Activated T-cell treated with anti-CD3 and anti-CD28 coated beads, Interleukin-2, amount 50 U/mL, for 24 hours (primary cell): ENCODE data around the gene SMG7.
A peak's percentile ranks its signal among the peaks of the same experiment; 100 is the strongest.

Experiments
- DNase-seq: peaks from one replicate; pipeline ENCODE4 v3.0.0-alpha.2; 2020
- H3K27ac Mint-ChIP-seq: 2 replicates; pipeline ENCODE4 v1.8.0; 2020; ENCODE audit warnings: mild to moderate bottlenecking, mixed read lengths
- H3K27me3 Mint-ChIP-seq: 2 replicates; pipeline ENCODE4 v1.8.0; 2020; ENCODE audit warnings: mixed read lengths
- H3K36me3 Mint-ChIP-seq: 2 replicates; pipeline ENCODE4 v1.8.0; 2020; ENCODE audit warnings: low read depth, mixed read lengths
- H3K4me1 Mint-ChIP-seq: 2 replicates; pipeline ENCODE4 v1.8.0; 2020; ENCODE audit warnings: low read depth, mixed read lengths
- H3K4me3 Mint-ChIP-seq: 2 replicates; pipeline ENCODE4 v1.8.0; 2020; ENCODE audit warnings: mild to moderate bottlenecking, moderate library complexity, mixed read lengths
- H3K9me3 Mint-ChIP-seq: 2 replicates; pipeline ENCODE4 v1.8.0; 2020; ENCODE audit warnings: mixed read lengths

SMG7 gene

DNA sequence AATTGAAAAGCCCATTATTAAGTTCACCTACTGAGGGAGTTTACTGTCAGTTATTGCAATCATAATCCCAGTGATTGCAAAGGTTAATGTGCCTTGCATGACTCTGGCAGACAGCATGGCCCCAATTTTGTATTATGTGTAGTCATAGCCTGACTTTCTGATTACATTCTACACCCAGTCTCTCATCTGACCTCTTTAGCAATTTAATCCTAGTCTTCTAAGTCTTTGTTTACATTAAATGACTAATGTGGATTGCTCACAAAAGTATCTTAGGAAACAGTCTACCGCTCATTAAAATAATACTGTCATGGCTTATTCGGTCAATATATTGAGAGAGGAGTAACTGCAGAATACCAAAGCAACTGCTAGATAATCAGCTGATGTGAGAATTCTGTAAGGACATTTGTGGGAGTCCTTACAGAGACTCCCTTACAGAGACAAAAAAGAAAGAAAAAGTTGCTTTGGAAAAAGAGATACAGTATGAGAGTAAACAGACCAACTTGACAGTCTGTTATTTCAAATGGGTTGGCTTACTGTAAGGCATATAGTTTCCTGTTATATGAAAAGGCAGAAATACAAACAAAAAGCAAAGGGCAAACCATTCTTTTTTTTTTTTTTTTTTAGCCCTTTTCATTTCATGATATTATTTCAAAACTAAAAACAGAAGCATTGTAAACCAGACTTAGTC is 42.8 kb downstream of the SMG7 start:
- Mint-ChIP-seq H3K9me3 (no peaks in the 10 kb centered on the region), H3K4me3 (no peak overlapping the region), H3K27ac (peak overlapping the region; percentile 6), H3K27me3 (no peaks in the 10 kb centered on the region), H3K4me1 (peaks cover 27% of the 10 kb centered on the region), H3K36me3 (peaks cover 63% of the 10 kb centered on the region)
- DNase-seq, result no peak

DNA sequence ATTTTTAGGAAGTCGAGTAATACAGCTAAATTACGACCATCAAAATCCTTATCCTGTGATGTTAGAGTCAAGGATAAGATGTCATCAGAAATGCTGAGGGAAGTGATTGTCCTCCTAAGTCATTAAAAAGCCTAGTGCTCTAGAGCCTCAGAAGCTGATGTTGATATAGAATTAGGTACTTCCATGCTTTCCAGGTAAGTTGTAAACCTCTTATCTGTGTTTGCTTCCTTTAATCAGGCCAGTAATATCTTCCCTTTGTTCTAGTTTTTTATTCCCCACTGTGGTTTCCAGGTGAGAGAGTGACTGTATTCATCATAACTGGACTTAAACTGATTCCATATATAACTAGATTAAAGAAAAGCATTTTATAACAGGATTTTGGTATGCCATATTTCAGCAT is 44.4 kb downstream of the SMG7 start:
- peaks cover 24% of the 10 kb centered on the region for H3K4me1 Mint-ChIP-seq
- no peak overlapping the region for H3K27ac Mint-ChIP-seq
- no peak overlapping the region for H3K4me3 Mint-ChIP-seq
- DNase-seq, result no peak
- no peaks in the 10 kb centered on the region for H3K9me3 Mint-ChIP-seq
- H3K36me3 Mint-ChIP-seq, result peaks cover 78% of the 10 kb centered on the region
- no peaks in the 10 kb centered on the region for H3K27me3 Mint-ChIP-seq

- no peak overlapping the region for H3K27ac Mint-ChIP-seq
- peaks cover 23% of the 10 kb centered on the region for H3K4me1 Mint-ChIP-seq
- no peak overlapping the region for H3K4me3 Mint-ChIP-seq
- H3K36me3 Mint-ChIP-seq, result peaks cover 82% of the 10 kb centered on the region
- no peaks in the 10 kb centered on the region for H3K27me3 Mint-ChIP-seq
- no peaks in the 10 kb centered on the region for H3K9me3 Mint-ChIP-seq
- DNase-seq, result no peak
Observed at GRCh38 chr1:183517401-183517800, 45.1 kb downstream of the SMG7 start.

GRCh38 chr1:183520379-183520778 is 48.1 kb downstream of the SMG7 start:
- Mint-ChIP-seq H3K4me3 (no peak overlapping the region), H3K9me3 (no peaks in the 10 kb centered on the region), H3K4me1 (peaks cover 10% of the 10 kb centered on the region), H3K27me3 (no peaks in the 10 kb centered on the region), H3K27ac (no peak overlapping the region), H3K36me3 (peaks cover 89% of the 10 kb centered on the region)
- no peak for DNase-seq

DNA sequence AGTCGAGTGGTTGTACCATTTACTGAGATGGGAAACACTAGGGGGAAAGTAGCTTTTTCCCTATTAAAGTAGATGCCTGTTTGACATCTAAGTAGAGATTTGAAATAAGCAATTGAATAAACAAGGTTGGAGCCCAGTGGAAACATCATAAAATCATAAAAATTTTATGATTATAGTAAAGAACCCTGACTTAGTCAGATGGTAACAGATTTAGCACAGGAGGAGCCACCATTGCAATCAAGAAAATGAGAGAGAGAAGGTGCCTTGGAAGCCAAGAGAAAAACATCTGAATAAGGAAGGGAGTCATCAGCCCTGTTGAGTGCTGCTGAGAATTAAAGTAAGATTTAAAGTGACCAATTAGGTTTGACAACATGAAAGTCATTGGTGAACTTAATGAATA is 49.8 kb downstream of the SMG7 start:
- Mint-ChIP-seq H3K27me3 (no peaks in the 10 kb centered on the region), H3K9me3 (no peaks in the 10 kb centered on the region), H3K27ac (no peak overlapping the region), H3K4me1 (peaks cover 10% of the 10 kb centered on the region), H3K36me3 (peaks cover 82% of the 10 kb centered on the region), H3K4me3 (no peak overlapping the region)
- DNase-seq, result no peak

DNA sequence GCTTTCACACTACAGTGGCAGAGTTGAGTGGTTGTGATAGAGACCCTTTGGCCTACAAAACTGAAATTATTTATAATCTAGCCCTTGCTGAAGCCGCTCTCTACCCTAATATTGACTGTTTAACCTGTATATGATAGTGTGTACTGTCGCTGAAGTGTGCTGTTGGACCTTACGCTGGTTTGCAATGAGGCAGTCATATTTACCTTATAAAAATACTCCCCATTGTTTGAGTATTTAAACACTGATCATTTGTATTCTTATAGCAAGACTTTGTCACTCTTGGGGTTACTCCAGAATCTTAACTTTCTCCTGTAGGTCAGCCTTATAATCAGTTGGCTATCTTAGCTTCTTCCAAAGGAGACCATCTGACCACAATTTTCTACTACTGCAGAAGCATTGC is 56.3 kb downstream of the SMG7 start:
- Mint-ChIP-seq H3K27me3 (no peaks in the 10 kb centered on the region), H3K4me1 (peaks cover 6% of the 10 kb centered on the region), H3K36me3 (peaks cover 84% of the 10 kb centered on the region), H3K27ac (peak overlapping the region; percentile 9), H3K9me3 (no peaks in the 10 kb centered on the region), H3K4me3 (no peak overlapping the region)
- DNase-seq, result no peak

DNA sequence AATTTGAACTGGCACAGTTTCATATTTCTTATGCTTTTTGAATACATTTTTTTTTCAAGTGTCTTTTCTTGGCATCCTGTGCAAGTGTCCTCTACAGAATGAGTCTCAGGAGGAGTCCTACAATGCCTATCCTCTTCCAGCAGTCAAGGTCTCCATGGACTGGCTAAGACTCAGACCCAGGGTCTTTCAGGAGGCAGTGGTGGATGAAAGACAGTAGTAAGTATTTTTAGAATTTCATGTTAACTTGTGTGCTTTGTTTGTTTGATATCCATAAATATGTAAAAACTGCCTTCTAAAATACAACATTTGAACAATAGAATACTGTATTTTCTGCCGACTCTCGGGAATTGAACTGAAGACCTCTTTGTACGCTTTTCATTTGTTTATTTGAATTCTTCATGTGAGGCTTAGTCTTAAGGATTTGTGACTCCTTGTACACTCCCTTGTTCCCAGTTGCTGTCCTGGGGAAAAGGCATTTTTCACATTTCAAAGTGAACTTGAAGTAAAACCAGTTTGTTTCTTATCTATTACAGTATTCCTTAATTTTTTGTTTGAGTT is 61.4 kb downstream of the SMG7 start:
- Mint-ChIP-seq H3K9me3 (no peaks in the 10 kb centered on the region), H3K4me1 (peaks cover 8% of the 10 kb centered on the region), H3K4me3 (no peak overlapping the region), H3K36me3 (peaks cover 93% of the 10 kb centered on the region), H3K27ac (no peak overlapping the region), H3K27me3 (no peaks in the 10 kb centered on the region)
- no peak for DNase-seq

DNA sequence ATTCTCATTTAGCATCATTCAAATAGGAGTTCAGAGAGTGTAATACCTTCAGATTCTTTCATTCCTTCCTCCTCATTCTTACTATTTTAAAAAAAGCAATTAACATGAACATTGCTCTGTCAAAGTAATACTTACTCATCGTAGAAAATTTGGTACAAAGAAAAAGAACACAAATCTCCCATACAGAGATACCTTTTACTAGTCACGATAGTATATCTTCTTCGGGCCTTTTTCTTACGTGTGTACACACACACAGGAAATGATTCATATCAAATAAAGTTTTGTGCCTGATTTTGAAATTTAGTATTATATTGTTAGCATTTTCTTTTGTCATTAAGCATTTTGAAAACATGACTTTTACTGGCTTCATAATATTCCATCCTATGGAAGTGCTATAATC is 65.1 kb downstream of the SMG7 start:
- H3K4me3 Mint-ChIP-seq, result no peak overlapping the region
- no peak for DNase-seq
- no peaks in the 10 kb centered on the region for H3K27me3 Mint-ChIP-seq
- peaks cover 92% of the 10 kb centered on the region for H3K36me3 Mint-ChIP-seq
- peak overlapping the region; percentile 56 for H3K27ac Mint-ChIP-seq
- peaks cover 2% of the 10 kb centered on the region for H3K4me1 Mint-ChIP-seq
- no peaks in the 10 kb centered on the region for H3K9me3 Mint-ChIP-seq

DNA sequence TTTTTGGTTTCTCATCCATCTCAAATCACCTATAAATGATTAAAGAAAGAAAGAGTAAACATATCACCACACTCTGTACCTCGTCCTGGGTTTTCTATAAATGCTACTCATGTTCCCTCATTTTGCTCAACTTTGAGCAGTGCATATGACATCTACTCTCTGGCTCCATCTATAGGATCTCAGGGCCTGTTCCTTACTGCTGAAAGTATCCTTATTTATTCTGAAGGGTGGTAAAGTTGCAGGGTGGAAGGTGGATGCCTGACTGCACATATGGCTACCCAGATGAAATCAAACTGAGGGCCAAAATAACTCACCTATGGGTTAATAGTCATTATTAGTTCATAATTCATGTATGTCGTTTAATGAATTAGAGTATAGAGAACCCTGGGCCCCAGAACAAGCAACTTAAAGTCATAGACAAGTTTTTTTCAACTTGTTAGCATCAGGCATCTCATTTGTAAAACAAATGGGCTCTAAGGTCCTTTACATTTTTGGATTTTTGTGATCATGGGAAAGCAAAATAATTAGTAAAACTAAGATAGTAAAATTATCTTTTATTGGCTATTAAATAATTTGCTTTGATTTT is 71.4 kb downstream of the SMG7 start:
- H3K27ac Mint-ChIP-seq, result no peak overlapping the region
- no peaks in the 10 kb centered on the region for H3K27me3 Mint-ChIP-seq
- no peak overlapping the region for H3K4me3 Mint-ChIP-seq
- no peak for DNase-seq
- peaks cover 95% of the 10 kb centered on the region for H3K36me3 Mint-ChIP-seq
- no peaks in the 10 kb centered on the region for H3K4me1 Mint-ChIP-seq
- no peaks in the 10 kb centered on the region for H3K9me3 Mint-ChIP-seq

GRCh38 chr1:183544598-183545297 is 72.4 kb downstream of the SMG7 start:
- DNase-seq, result no peak
- H3K9me3 Mint-ChIP-seq, result no peaks in the 10 kb centered on the region
- no peaks in the 10 kb centered on the region for H3K27me3 Mint-ChIP-seq
- peaks cover 95% of the 10 kb centered on the region for H3K36me3 Mint-ChIP-seq
- no peaks in the 10 kb centered on the region for H3K4me1 Mint-ChIP-seq
- H3K27ac Mint-ChIP-seq, result peak overlapping the region; percentile 67
- no peak overlapping the region for H3K4me3 Mint-ChIP-seq

GRCh38 chr1:183546427-183546826 is 74.1 kb downstream of the SMG7 start:
- Mint-ChIP-seq H3K27ac (peak overlapping the region; percentile 16), H3K9me3 (no peaks in the 10 kb centered on the region), H3K27me3 (no peaks in the 10 kb centered on the region), H3K4me1 (peaks cover 2% of the 10 kb centered on the region), H3K4me3 (no peak overlapping the region), H3K36me3 (peaks cover 98% of the 10 kb centered on the region)
- no peak for DNase-seq

- no peaks in the 10 kb centered on the region for H3K27me3 Mint-ChIP-seq
- peaks cover 2% of the 10 kb centered on the region for H3K4me1 Mint-ChIP-seq
- H3K36me3 Mint-ChIP-seq, result peaks cover 97% of the 10 kb centered on the region
- DNase-seq, result no peak
- peak overlapping the region; percentile 37 for H3K27ac Mint-ChIP-seq
- no peaks in the 10 kb centered on the region for H3K9me3 Mint-ChIP-seq
- H3K4me3 Mint-ChIP-seq, result no peak overlapping the region
Observed at GRCh38 chr1:183548116-183548515, 75.8 kb downstream of the SMG7 start.

GRCh38 chr1:183550915-183551314 is 78.6 kb downstream of the SMG7 start:
- Mint-ChIP-seq H3K27ac (peak overlapping the region; percentile 70), H3K4me3 (no peak overlapping the region), H3K4me1 (peaks cover 2% of the 10 kb centered on the region), H3K9me3 (no peaks in the 10 kb centered on the region), H3K27me3 (no peaks in the 10 kb centered on the region), H3K36me3 (peaks cover 94% of the 10 kb centered on the region)
- DNase-seq, result no peak

DNA sequence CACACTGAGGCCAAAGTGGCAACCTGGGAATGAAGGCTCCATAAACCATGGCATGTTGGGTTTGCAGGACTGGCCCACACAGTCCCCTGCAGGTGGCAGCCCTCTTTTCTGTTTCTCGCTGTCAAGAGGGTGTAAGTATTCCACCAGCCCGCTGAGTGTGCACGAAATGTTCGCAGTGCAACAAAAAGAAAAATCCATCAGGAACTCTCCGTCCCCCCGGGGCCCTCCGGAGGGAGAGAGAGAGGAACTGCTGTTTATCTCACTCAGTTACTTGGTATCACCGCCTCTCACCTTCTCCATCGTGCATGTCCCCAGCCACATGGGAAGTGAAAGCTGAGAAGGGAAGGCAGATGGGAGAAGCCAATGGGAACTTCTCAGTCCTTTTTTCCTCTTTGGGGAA is 79.6 kb downstream of the SMG7 start:
- Mint-ChIP-seq H3K27ac (peak overlapping the region; percentile 50), H3K27me3 (no peaks in the 10 kb centered on the region), H3K9me3 (no peaks in the 10 kb centered on the region), H3K4me1 (peaks cover 2% of the 10 kb centered on the region), H3K36me3 (peaks cover 92% of the 10 kb centered on the region), H3K4me3 (no peak overlapping the region)
- DNase-seq, result no peak

DNA sequence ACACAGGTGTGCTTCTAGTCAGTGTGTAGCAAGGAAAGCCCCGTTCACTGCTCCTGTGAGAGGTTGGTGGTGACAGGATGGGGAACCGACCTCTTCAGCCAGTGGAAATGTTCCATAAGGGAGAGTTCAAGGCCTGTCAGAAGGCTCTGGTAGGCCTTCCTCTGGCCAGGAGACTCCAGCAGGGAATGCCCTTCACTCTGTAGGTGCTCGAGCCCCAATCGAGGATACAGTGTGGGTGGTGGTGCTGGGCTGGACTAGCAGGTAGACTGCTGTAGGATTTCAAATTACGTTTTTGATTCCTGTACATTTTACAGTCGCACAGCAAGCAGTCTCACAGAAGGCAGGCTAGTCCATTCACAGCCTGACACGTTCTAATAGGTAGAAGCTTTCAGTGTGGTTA is 80.1 kb downstream of the SMG7 start:
- H3K27ac Mint-ChIP-seq, result peak overlapping the region; percentile 77
- no peak overlapping the region for H3K4me3 Mint-ChIP-seq
- peaks cover 2% of the 10 kb centered on the region for H3K4me1 Mint-ChIP-seq
- DNase-seq, result no peak
- H3K27me3 Mint-ChIP-seq, result no peaks in the 10 kb centered on the region
- H3K36me3 Mint-ChIP-seq, result peaks cover 92% of the 10 kb centered on the region
- no peaks in the 10 kb centered on the region for H3K9me3 Mint-ChIP-seq
